SKM-1 (cell line): ENCODE measurements around the gene AIP.
"Not testable (repeated sequence)": the region's sequence is repeated elsewhere in the genome, so short reads cannot be mapped to it uniquely, and the experiment has no call there.

ENCODE experiments used
- DNase-seq: peaks from one replicate; lab custom pipeline; 2025; ENCODE audit not compliant: unreplicated experiment; lab: John Stamatoyannopoulos, UW

The AIP gene

GRCh38 chr11:67505605-67506396 is 23.0 kb downstream of the AIP start:
- peak; percentile 56 for DNase-seq

- DNase-seq = no peak
Measured at GRCh38 chr11:67506426-67507051, 23.7 kb downstream of the AIP start.

- DNase-seq = no peak
Measured at GRCh38 chr11:67507242-67507863, 24.5 kb downstream of the AIP start.

- DNase-seq = peak; percentile 93
Measured at GRCh38 chr11:67507864-67508485, 25.1 kb downstream of the AIP start, which contains the start of gene CDK2AP2. TSS of gene CDK2AP2 (minus strand) at chr11:67508162. CDS start at chr11:67508082, 80 bp downstream.

- DNase-seq = peak; percentile 91
Measured at GRCh38 chr11:67508486-67509121, 25.8 kb downstream of the AIP start.

- DNase-seq = no peak
Measured at GRCh38 chr11:67510023-67510345, 27.2 kb downstream of the AIP start.

- DNase-seq = not testable (repeated sequence)
Measured at GRCh38 chr11:67511558-67511957, 28.7 kb downstream of the AIP start.

- DNase-seq = no peak
Measured at GRCh38 chr11:67514116-67514515, 31.3 kb downstream of the AIP start.

GRCh38 chr11:67516806-67517205 is 34.0 kb downstream of the AIP start:
- no peak for DNase-seq

- no peak for DNase-seq
Measured at GRCh38 chr11:67517784-67518552, 35.1 kb downstream of the AIP start.

GRCh38 chr11:67519726-67520125 is 36.9 kb downstream of the AIP start:
- no peak for DNase-seq

GRCh38 chr11:67520856-67521824 is 38.3 kb downstream of the AIP start:
- DNase-seq = no peak

- DNase-seq = no peak
Measured at GRCh38 chr11:67521924-67522323, 39.1 kb downstream of the AIP start.

GRCh38 chr11:67522338-67522737 is 39.5 kb downstream of the AIP start:
- no peak for DNase-seq

GRCh38 chr11:67522844-67523555 is 40.2 kb downstream of the AIP start, which contains the start of gene CABP2:
TSS of gene CABP2 (minus strand) at chr11:67523446. CDS start at chr11:67523326, 120 bp downstream.
- no peak for DNase-seq

- no peak for DNase-seq
Measured at GRCh38 chr11:67523556-67524479, 41.0 kb downstream of the AIP start.

GRCh38 chr11:67524480-67524808 is 41.6 kb downstream of the AIP start:
- DNase-seq = no peak
